PC-3 (cell line): ENCODE measurements around the gene ST7. TPM values are rescaled to one million over a fixed set of nuclear protein-coding genes. Genes with fewer than 3 reads are reported as not detected.

Source experiments
- ATAC-seq: fragments of 200-7000 bp; cut with Tn5 transposase; 2 replicates; pipeline ENCODE4 v1.9.1; 2020; ENCODE audit warnings: mild to moderate bottlenecking, moderate library complexity
- BruUV-seq: library from RNA; stranded (reverse); fragments of 400-500 nt; replicated peaks from 2 replicates; lab custom pipeline; 2021; lab: Mats Ljungman, UMichigan
- CTCF ChIA-PET: fragments of 300-600 bp; sonication (Branson Sonifier 250); formaldehyde crosslinking; loops from one replicate; lab custom pipeline; 2022; ENCODE audit warnings: antibody characterized with exemption; lab: Charles Lee
- POLR2A ChIA-PET: fragments of 300-600 bp; sonication (Branson Sonifier 250); formaldehyde crosslinking; loops from one replicate; lab custom pipeline; 2022; ENCODE audit warnings: antibody characterized with exemption; ENCODE audit not compliant: unreplicated experiment; lab: Charles Lee
- DNase-seq: peaks from one replicate; pipeline ENCODE4 v3.0.0-alpha.2; 2015
- H2AFZ ChIP-seq: fragments of 300-600 bp; sonication (generic); 2 replicates; pipeline ENCODE4 v1.6.0; 2016; ENCODE audit warnings: antibody characterized with exemption, low read length
- H3F3A ChIP-seq: fragments of 300-600 bp; sonication (generic); one replicate; pipeline ENCODE4 v1.6.0; 2017; ENCODE audit warnings: antibody characterized with exemption, low read length, control low read depth, mild to moderate bottlenecking; ENCODE audit not compliant: unreplicated experiment
- H3K27ac ChIP-seq: fragments of 300-600 bp; sonication (generic); 2 replicates; pipeline ENCODE4 v1.5.1; 2016; ENCODE audit warnings: mild to moderate bottlenecking, low read length
- H3K27me3 ChIP-seq: fragments of 300-600 bp; sonication (generic); 2 replicates; pipeline ENCODE4 v1.6.1; 2016; ENCODE audit warnings: low read length, mixed read lengths
- H3K36me3 ChIP-seq: fragments of 300-600 bp; sonication (generic); 2 replicates; pipeline ENCODE4 v1.6.1; 2016; ENCODE audit warnings: low read depth, mixed run types, low read length, mixed read lengths
- H3K4me1 ChIP-seq: fragments of 300-600 bp; sonication (generic); 2 replicates; pipeline ENCODE4 v1.5.1; 2016; ENCODE audit warnings: low read length; ENCODE audit not compliant: insufficient read depth
- H3K4me2 ChIP-seq: fragments of 300-600 bp; sonication (generic); 2 replicates; pipeline ENCODE4 v1.6.0; 2016; ENCODE audit warnings: low read length
- H3K4me3 ChIP-seq: fragments of 300-600 bp; sonication (generic); 2 replicates; pipeline ENCODE4 v1.5.1; 2016; ENCODE audit warnings: mild to moderate bottlenecking, low read length, mixed read lengths
- H3K79me2 ChIP-seq: fragments of 300-600 bp; sonication (generic); 2 replicates; pipeline ENCODE4 v1.6.1; 2017; ENCODE audit warnings: low read length, mixed read lengths
- H3K9ac ChIP-seq: fragments of 300-600 bp; sonication (generic); 2 replicates; pipeline ENCODE4 v1.6.0; 2016; ENCODE audit warnings: mild to moderate bottlenecking, low read length
- H3K9me2 ChIP-seq: fragments of 300-600 bp; sonication (generic); replicated peaks from 2 replicates; pipeline ENCODE4 v1.6.1; 2016; ENCODE audit warnings: mixed run types, low read length, mixed read lengths
- H3K9me3 ChIP-seq: fragments of 300-600 bp; sonication (generic); 2 replicates; pipeline ENCODE4 v1.6.1; 2016; ENCODE audit warnings: low read length, mixed read lengths
- H4K20me1 ChIP-seq: fragments of 300-600 bp; sonication (generic); 2 replicates; pipeline ENCODE4 v1.6.1; 2016; ENCODE audit warnings: low read length, mixed read lengths
- EZH2 ChIP-seq: fragments of 300-600 bp; sonication (generic); IDR thresholded peaks from one replicate; pipeline ENCODE4 v1.6.1; 2017; ENCODE audit warnings: antibody characterized with exemption, mild to moderate bottlenecking, low read length; ENCODE audit not compliant: unreplicated experiment
- EZH2phosphoT487 ChIP-seq: fragments of 300-600 bp; sonication (generic); IDR thresholded peaks from 2 replicates; pipeline ENCODE4 v1.6.1; 2018; ENCODE audit warnings: mild to moderate bottlenecking, antibody characterized with exemption, low read length, borderline replicate concordance
- intact Hi-C: fragments of 100-400 bp; cut with micrococcal nuclease; formaldehyde crosslinking; loops from 2 replicates; pipeline ENCODE4 v1.9.0; 2023
- total RNA-seq: library from RNA; depleted of rRNA; stranded (reverse); fragments of >200 nt; gene quantifications from 2 replicates; pipeline ENCODE4 v1.2.3, GENCODE V29; 2014
- TF ChIP-seq, protein P1 (sequence below): fragments of 300-600 bp; sonication (generic); conservative IDR thresholded peaks from 2 replicates; pipeline ENCODE4 v1.5.1; 2017; ENCODE audit warnings: antibody characterized with exemption, low read depth, mild to moderate bottlenecking, low read length

ST7 gene
- total RNA-seq, 1 experiment from 2014 or later: 19.7 TPM

DNA sequence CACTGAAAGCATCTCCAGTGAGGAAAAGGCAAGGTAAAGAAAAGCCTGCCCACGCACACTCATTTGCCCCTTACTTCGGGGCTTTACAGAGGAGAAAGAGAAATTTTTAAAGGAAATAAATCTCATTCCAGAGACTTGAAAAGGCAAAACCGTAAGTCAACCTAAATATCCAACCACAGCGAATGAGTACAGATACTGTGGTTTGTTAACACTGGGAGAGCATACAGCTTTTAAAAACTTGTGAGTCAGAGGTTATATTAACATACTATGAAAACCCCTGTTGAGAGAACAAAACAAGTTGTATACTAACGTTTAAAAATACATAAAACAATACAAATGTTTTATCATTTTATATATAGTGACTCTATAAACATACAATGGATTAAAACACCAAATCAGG lies 28.6 kb upstream of the ST7 start:
- Histone ChIP-seq H3F3A (no peaks in the 10 kb centered on the region), H3K27me3 (no peaks in the 10 kb centered on the region), H3K4me1 (peaks cover 7% of the 10 kb centered on the region; the same call in 1 of the 2 replicates), H3K36me3 (no peaks in the 10 kb centered on the region), H3K4me2 (no peak overlapping the region), H2AFZ (no peak overlapping the region), H4K20me1 (no peaks in the 10 kb centered on the region), H3K27ac (no peak overlapping the region), H3K9me3 (no peaks in the 10 kb centered on the region), H3K4me3 (no peak overlapping the region), H3K9ac (no peak overlapping the region), H3K79me2 (no peaks in the 10 kb centered on the region), H3K9me2 (no peaks in the 10 kb centered on the region)
- DNase-seq: peak; percentile 12
- intact Hi-C loops: no loop called here
- peak; percentile 66 for ATAC-seq
- BruUV-seq: no TSS peak
- ChIA-PET CTCF (interaction anchor here (0.8 kb wide), 1 partner anchor 64 kb away, joined by 3 read pairs; no protein-coding TSS in a partner anchor), POLR2A (no interaction called here)
- TF ChIP-seq, protein P1, sequence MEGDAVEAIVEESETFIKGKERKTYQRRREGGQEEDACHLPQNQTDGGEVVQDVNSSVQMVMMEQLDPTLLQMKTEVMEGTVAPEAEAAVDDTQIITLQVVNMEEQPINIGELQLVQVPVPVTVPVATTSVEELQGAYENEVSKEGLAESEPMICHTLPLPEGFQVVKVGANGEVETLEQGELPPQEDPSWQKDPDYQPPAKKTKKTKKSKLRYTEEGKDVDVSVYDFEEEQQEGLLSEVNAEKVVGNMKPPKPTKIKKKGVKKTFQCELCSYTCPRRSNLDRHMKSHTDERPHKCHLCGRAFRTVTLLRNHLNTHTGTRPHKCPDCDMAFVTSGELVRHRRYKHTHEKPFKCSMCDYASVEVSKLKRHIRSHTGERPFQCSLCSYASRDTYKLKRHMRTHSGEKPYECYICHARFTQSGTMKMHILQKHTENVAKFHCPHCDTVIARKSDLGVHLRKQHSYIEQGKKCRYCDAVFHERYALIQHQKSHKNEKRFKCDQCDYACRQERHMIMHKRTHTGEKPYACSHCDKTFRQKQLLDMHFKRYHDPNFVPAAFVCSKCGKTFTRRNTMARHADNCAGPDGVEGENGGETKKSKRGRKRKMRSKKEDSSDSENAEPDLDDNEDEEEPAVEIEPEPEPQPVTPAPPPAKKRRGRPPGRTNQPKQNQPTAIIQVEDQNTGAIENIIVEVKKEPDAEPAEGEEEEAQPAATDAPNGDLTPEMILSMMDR: no peak
- no peak for TF ChIP-seq EZH2
- TF ChIP-seq EZH2phosphoT487: no peak

DNA sequence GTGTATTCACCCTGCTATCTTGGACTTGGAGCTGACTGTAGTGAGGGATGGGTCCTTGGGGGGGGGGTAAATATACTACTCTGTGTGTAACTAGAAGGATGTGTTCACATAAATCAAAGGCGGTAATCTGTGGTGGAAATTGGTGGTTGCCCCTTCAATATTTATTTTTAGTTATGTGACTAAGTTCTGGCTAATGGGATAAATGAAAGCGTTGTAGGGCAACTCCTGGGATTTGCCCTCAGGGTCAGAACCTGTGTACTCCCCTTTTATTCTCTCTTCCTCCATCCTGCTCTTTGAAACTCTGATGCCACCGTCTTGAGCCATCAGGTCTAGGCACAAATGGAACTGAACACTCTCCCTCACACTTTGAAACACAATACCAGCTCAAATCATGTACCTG lies 24.3 kb upstream of the ST7 start:
- Histone ChIP-seq H3K27ac (no peak overlapping the region), H3K4me3 (no peak overlapping the region), H3K9ac (no peak overlapping the region), H3K27me3 (no peaks in the 10 kb centered on the region), H3K36me3 (no peaks in the 10 kb centered on the region), H2AFZ (no peak overlapping the region), H3K9me3 (no peaks in the 10 kb centered on the region), H3F3A (no peaks in the 10 kb centered on the region), H3K9me2 (no peaks in the 10 kb centered on the region), H3K79me2 (no peaks in the 10 kb centered on the region), H3K4me2 (no peak overlapping the region), H3K4me1 (peaks cover 7% of the 10 kb centered on the region; the same call in 1 of the 2 replicates), H4K20me1 (no peaks in the 10 kb centered on the region)
- intact Hi-C loops: no loop called here
- ChIA-PET POLR2A (interaction anchor here (0.6 to 0.7 kb wide), 2 partner anchors 27 to 313 kb away, joined by 6 to 11 read pairs; no protein-coding TSS in a partner anchor), CTCF (interaction anchor here (0.5 kb wide), 1 partner anchor 101 kb away, joined by 8 read pairs; no protein-coding TSS in a partner anchor)
- DNase-seq (peak; percentile 25), ATAC-seq (no peak)
- no TSS peak for BruUV-seq
- no peak for TF ChIP-seq EZH2
- no peak for TF ChIP-seq EZH2phosphoT487
- TF ChIP-seq, protein P1: no peak
